ENCODE data around the gene TCEANC. TPM values are rescaled to one million over a fixed set of nuclear protein-coding genes. Genes with fewer than 3 reads are reported as not detected.

Gene TCEANC
- polyA plus RNA-seq, 1 donor from 2014 or later, result 13.0 TPM

GRCh38 chrX:13711141-13711540, 58.2 kb downstream of the TCEANC start:
- Mint-ChIP-seq H3K4me1 (peaks cover 2 to 9% (median 3%) of the 10 kb centered on the region in 3 donors), H3K9me3 (no peaks in the 10 kb centered on the region), H3K27ac (no peak overlapping the region), H3K27me3 (no peaks in the 10 kb centered on the region), H3K4me3 (no peak overlapping the region), H3K36me3 (peaks cover 11% of the 10 kb centered on the region)

Other genes with a start within 250 kb of the TCEANC start
- gene EGFL6, start 83.5 kb upstream of the TCEANC start, polyA plus RNA-seq, result not detected
- 25.6 TPM for gene RAB9A, start 36.0 kb downstream of the TCEANC start, polyA plus RNA-seq
- 34.5 TPM for gene TRAPPC2, start 81.5 kb downstream of the TCEANC start, polyA plus RNA-seq
- gene OFD1, start 81.6 kb downstream of the TCEANC start, polyA plus RNA-seq, result 47.9 TPM
- 1.5 TPM for gene GPM6B, start 164.0 kb downstream of the TCEANC start, polyA plus RNA-seq